Measurements from ENCODE around the gene INIP.

Gene INIP

DNA sequence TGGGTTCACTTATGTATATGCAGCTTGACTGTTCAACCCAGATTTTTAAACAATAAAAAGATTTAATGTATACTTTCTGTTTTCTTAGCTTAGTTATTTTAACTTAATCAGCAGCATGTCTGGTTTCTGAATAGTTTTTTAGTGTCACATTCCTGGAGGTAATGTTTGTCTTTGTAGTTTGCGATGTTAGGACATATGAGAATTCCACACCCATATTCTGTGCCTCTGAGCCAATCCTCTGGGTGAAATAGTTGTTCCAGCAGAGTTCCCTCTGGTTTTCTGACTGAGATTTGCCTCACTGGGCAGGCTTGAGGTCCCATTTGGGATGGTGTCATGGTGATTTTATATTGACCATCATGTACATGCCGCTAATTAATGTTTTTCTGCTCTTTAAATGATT lies 48.6 kb downstream of the INIP start:
- no peak for DNase-seq

DNA sequence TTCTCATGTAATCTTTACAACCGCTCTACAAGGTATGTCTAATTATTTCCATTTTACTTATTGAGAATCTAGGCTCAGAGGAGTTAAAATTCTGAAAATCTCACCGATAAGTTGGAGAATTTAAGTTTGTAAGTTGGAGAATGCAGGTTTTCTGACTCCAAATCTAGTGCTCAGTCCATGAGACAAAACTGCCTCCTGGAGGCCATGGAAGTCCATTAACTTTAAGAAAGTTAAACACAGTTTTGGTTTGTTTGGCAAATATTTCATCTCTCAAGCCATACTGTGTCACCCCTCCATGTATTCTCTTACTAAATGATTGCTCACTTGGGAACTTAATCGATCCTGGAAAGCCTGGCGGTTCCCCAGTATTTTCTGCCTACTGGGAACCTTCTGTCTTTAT lies 52.6 kb downstream of the INIP start:
- peak; percentile 44 for DNase-seq

DNA sequence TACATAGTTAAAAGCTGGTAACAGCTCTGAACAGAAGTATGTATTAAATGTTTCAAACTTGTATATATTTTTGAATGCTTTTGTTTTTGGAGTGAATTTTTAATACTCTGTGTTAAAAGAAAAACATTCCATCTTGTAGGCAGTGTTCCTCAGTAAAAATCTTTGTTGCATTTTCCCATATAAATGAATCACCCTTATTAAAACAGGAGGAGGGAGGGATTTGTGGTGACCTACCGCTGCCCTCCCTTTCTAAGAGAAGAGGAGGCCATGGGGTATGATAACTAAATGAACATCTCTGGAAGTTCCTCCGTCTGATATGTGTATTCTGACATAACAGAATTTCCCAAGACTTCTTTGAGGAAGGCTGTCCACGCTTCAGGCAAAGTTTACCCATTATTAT lies 53.4 kb downstream of the INIP start:
- peak; percentile 54 for DNase-seq

DNA sequence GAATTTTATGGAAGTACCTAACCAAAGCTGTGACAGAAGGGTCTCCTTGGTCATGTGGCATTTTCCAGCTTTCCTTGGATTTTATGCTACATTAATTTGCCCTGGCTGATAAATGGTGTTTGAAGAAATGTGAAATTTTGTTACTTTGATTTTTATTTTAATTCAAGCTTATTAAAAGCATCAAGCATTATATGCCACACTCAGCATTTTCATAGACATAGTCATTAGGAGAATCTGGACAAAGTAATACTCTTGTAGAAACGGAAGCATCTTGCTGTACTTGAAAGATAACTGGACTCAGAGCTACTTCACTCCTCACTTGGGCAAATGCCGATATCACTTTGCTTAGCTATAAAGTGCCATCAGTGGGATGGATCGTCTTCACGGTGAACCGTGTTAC lies 54.2 kb downstream of the INIP start:
- DNase-seq = no peak

DNA sequence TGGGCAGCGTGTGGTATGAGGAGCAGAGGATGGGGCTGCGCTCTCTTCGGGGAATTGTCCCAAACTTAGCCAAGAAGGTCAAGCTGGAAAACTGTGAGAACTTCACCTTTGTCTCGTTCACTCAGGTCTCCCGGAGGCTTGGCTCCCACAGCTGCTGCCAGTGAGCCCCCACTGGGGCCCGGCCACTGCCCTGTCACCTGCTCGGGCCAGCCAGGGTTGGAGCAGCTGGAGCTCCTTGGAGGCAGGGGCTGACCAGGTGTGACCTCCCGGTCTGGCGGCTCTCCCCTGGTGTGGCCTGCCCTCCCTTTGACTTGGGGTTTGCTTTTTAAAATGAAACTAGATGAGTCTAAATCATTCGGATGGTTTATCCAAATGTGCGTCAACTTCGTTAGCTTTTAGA lies 58.0 kb downstream of the INIP start:
- DNase-seq = no peak

DNA sequence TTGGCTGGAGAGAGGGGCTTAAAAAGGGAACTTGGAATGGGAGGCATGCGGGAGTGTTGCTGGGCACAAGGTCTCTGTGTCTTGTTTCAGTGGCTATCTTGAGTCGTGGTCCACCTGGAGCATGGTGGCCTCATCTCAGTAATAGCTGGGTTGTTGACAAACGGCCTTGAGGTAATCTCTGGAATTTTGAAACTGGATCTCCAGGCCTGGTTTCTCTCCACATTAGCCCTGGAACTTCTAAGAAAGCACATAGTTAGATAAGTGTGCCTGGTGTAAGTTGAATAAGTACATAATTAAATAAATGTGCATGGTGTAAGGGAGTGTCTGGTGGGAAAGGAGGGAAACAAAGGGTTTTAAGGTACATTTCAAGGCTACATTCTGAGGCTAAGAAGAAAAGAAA lies 62.2 kb downstream of the INIP start:
- no peak for DNase-seq

DNA sequence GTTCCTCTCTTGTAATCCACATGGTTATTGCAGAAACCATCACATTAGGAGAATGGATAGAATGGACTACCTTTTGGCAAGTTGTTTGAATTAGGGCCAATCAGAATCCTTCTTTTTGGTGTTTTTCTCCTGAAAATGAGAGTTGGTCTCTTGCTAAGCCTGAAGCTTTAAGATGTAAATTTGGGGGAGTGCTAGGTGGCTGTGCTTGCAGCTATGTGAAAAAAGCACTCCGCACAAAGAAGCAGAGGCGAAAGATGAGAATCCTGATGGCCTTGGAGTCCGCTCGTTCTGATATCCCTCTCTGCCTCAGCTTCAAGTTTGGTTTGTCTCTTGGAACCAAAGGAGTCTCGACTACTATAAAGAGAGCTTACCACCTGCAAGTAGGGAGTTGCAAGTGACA lies 63.6 kb downstream of the INIP start:
- no peak for DNase-seq

DNA sequence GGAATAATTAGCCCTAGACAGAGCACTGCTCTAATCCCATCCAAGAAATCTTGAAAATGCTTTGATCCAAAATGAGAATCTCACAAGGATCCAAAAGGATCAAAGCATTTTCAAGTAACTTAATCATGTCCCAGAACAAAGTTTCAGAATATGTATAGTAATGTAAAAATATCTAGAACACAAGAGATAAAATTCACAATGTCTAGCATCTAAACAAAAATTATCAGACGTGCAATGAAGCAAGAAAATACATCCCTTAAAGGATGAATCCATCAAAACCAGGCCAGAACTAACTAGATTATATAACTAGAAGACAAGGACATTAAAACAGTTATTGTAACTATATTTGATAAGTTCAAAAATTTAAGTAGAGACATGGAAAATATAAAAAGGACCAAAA lies 69.3 kb downstream of the INIP start:
- no peak for DNase-seq

DNA sequence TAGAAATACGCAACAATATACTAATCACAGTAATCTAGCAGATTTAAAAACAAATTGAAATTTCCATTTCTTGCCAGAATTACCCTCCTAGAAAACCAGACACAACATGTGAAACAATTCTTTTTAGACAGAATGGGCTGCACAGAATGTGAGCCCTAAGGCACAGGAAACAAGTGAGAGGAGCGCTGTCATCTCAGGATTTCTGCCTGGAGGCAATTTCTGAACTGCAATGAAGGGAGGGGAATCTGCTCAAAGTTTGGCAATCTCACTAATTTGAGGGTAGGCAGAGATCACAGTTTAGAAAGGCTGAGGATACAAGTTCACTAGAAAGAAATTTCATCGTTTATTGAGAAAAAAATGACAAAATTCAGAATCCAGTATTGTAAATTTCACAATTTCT lies 70.3 kb downstream of the INIP start:
- no peak for DNase-seq

DNA sequence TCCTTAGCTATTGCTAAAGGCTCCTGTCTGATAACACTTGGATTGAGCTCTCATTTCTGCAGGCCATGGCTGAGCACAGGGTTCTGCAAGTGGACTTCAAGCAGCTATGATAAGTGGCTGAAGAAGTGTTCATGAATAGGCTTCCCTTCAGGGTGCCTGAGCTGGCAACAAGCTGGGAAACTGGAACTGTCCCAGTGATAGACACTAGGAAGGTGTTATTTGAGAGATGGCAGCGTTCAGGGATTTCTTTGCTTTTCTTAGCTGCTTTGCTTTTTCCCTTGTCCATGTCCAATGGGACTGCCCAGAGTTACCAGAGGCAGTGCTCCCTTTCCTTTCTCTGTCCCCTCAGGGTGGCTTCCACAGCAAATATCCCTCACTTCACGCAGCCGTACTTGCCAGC lies 75.8 kb downstream of the INIP start:
- DNase-seq = no peak

DNA sequence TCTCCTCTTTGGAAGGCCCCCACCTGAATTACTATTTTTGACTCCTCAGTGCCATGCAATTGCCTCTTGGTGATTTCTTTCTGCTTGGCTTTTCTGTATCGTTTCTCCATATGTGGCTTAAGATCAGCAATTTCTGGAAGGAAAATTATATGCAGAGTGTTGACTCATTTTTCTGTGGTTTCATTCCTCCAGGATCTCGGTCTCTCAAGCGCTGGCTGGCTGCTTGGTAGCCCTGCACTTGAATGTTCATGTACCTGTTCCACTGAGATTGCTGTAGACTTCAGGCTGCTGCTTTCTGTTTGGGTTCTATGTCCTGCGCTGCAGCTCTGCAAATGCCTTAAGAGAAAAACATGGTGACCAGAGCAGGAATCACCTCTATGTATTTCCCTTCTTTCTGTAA lies 77.6 kb downstream of the INIP start:
- no peak for DNase-seq
